ENCODE results near the gene OR10G2. TPM values are rescaled to one million over a fixed set of nuclear protein-coding genes. Genes with fewer than 3 reads are reported as not detected.
"Not testable (repeated sequence)": the region's sequence is repeated elsewhere in the genome, so short reads cannot be mapped to it uniquely, and the experiment has no call there.

The OR10G2 gene
- total RNA-seq, 2 experiments from 2014 or later: not detected

DNA sequence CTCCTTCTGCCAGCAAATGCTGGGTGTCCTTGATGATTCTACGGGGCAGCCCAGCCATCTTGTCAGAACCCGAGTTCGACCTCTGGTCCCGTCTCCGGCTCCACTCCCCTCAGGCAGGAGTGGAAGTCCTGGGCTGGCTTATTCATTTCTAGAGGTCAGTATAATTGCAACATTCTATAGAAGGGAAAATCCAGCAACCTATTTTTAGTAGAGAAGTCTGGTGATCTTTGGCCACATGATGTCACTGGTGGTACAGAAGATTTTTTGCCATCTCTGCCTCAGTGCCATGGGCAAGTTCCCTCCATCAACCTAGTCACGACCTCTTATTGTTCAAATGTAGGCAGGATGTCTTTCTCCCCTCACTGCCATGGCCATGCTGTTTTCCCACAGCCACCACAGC lies 22.4 kb downstream of the OR10G2 start:
- H3K4me1 ChIP-seq (ENCODE audit: insufficient read depth, low read length, poor library complexity, severe bottlenecking): no peaks in the 10 kb centered on the region
- no peaks in the 10 kb centered on the region for H4K20me1 ChIP-seq (ENCODE audit: insufficient read depth, low read length)
- no peaks in the 10 kb centered on the region for H3K9me3 ChIP-seq (ENCODE audit: low read length)
- no peaks in the 10 kb centered on the region for H3K79me2 ChIP-seq (ENCODE audit: insufficient read depth, low read depth, low read length)
- H3K9me2 ChIP-seq (ENCODE audit: insufficient read depth, low read length): no peaks in the 10 kb centered on the region
- H2AFZ ChIP-seq (ENCODE audit: low read length): no peak overlapping the region
- no peak for DNase-seq (ENCODE audit: low spot score)
- TF ChIP-seq, protein P1, sequence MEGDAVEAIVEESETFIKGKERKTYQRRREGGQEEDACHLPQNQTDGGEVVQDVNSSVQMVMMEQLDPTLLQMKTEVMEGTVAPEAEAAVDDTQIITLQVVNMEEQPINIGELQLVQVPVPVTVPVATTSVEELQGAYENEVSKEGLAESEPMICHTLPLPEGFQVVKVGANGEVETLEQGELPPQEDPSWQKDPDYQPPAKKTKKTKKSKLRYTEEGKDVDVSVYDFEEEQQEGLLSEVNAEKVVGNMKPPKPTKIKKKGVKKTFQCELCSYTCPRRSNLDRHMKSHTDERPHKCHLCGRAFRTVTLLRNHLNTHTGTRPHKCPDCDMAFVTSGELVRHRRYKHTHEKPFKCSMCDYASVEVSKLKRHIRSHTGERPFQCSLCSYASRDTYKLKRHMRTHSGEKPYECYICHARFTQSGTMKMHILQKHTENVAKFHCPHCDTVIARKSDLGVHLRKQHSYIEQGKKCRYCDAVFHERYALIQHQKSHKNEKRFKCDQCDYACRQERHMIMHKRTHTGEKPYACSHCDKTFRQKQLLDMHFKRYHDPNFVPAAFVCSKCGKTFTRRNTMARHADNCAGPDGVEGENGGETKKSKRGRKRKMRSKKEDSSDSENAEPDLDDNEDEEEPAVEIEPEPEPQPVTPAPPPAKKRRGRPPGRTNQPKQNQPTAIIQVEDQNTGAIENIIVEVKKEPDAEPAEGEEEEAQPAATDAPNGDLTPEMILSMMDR (conservative IDR thresholded peaks at IDR 0.05; ENCODE audit: low read length): no peak
- TF ChIP-seq EZH2phosphoT487 (IDR thresholded peaks at IDR 0.05; ENCODE audit: borderline replicate concordance, low read depth, low read length): no peak
- POLR2A ChIA-PET: no interaction called here
- no peaks in the 10 kb centered on the region for H3K36me3 ChIP-seq (ENCODE audit: insufficient read depth, low read length)
- no peak overlapping the region for H3K4me2 ChIP-seq (ENCODE audit: low read length)
- no peak overlapping the region for H3K27ac ChIP-seq (ENCODE audit: low read depth, low read length, poor library complexity, severe bottlenecking)
- intact Hi-C loops (cut with micrococcal nuclease; ENCODE audit: unreplicated experiment): no loop called here
- CTCF ChIA-PET (ENCODE audit: unreplicated experiment): no interaction called here
- no TSS peak for BruUV-seq (replicated peaks)
- no peak overlapping the region for H3K4me3 ChIP-seq (ENCODE audit: low read depth, low read length, poor library complexity, severe bottlenecking)

DNA sequence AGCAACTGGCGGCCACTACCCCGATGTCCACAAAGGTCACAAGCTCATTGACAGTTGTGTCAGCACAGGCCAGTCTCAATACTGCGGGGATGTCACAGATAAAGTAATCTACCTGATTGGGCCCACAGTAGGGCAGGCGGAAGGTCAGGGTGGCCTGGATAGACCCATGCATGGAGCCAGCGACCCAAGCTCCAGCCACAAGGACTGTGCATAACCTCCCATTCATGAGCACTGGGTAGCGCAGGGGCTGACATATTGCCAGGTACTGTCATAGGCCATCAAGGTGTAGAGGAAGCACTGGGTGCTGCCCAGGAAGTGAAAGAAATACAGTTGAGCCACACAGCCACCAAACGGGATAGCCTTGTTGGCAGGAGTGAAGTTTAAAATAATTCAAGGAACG lies 32.6 kb downstream of the OR10G2 start:
- H3K79me2 ChIP-seq (ENCODE audit: insufficient read depth, low read depth, low read length); intact Hi-C loops (cut with micrococcal nuclease; ENCODE audit: unreplicated experiment); H3K27ac ChIP-seq (ENCODE audit: low read depth, low read length, poor library complexity, severe bottlenecking); H3K4me1 ChIP-seq (ENCODE audit: insufficient read depth, low read length, poor library complexity, severe bottlenecking); H3K36me3 ChIP-seq (ENCODE audit: insufficient read depth, low read length); DNase-seq (ENCODE audit: low spot score); H3K9me3 ChIP-seq (ENCODE audit: low read length); H3K4me3 ChIP-seq (ENCODE audit: low read depth, low read length, poor library complexity, severe bottlenecking); H3K9me2 ChIP-seq (ENCODE audit: insufficient read depth, low read length); H4K20me1 ChIP-seq (ENCODE audit: insufficient read depth, low read length); CTCF ChIA-PET (ENCODE audit: unreplicated experiment); H2AFZ ChIP-seq (ENCODE audit: low read length); BruUV-seq (replicated peaks); POLR2A ChIA-PET; H3K4me2 ChIP-seq (ENCODE audit: low read length): not testable (repeated sequence)

DNA sequence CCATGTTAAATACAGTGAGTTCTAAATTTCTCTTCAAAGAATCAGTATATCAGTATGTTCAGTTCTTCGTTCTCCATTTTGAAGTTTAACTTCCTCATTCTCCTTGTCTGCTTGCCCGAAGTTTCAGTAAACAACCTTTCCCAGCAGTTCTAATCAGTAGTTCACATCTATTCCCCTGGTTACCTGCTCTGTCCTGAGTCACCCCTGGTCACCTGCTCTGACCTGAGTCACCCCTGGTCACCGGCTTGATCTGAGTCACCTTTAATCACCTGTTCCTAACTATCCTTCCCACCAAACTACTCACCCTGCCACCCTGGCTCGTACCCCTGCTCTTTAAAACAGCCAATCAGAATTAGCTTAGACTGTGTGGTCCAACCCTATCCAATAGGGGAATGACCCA lies 45.4 kb downstream of the OR10G2 start:
- H3K36me3 ChIP-seq (ENCODE audit: insufficient read depth, low read length): no peaks in the 10 kb centered on the region
- no peaks in the 10 kb centered on the region for H3K79me2 ChIP-seq (ENCODE audit: insufficient read depth, low read depth, low read length)
- TF ChIP-seq, protein P1 (conservative IDR thresholded peaks at IDR 0.05; ENCODE audit: low read length): no peak
- TF ChIP-seq EZH2phosphoT487 (IDR thresholded peaks at IDR 0.05; ENCODE audit: borderline replicate concordance, low read depth, low read length): no peak
- ChIA-PET CTCF (ENCODE audit: unreplicated experiment) (no interaction called here), POLR2A (no interaction called here)
- H2AFZ ChIP-seq (ENCODE audit: low read length): no peak overlapping the region
- H3K4me3 ChIP-seq (ENCODE audit: low read depth, low read length, poor library complexity, severe bottlenecking): no peak overlapping the region
- no peaks in the 10 kb centered on the region for H3K9me2 ChIP-seq (ENCODE audit: insufficient read depth, low read length)
- DNase-seq (ENCODE audit: low spot score): no peak
- no peaks in the 10 kb centered on the region for H4K20me1 ChIP-seq (ENCODE audit: insufficient read depth, low read length)
- no peaks in the 10 kb centered on the region for H3K4me1 ChIP-seq (ENCODE audit: insufficient read depth, low read length, poor library complexity, severe bottlenecking)
- H3K27ac ChIP-seq (ENCODE audit: low read depth, low read length, poor library complexity, severe bottlenecking): no peak overlapping the region
- intact Hi-C loops (cut with micrococcal nuclease; ENCODE audit: unreplicated experiment): no loop called here
- no TSS peak for BruUV-seq (replicated peaks)
- no peak overlapping the region for H3K4me2 ChIP-seq (ENCODE audit: low read length)
- H3K9me3 ChIP-seq (ENCODE audit: low read length): 0 out of 2 replicates have a peak, but pooled peaks cover 8% of the 10 kb centered on the region

Other genes starting within 250 kb of the OR10G2 start
- 64.1 and 69.2 TPM in 2 replicates for gene CHD8, start 178.8 kb downstream of the OR10G2 start, total RNA-seq (2014; rRNA removed; shearing (Covaris generic))
- 115 and 124 TPM in 2 replicates for gene CHD8, start 178.8 kb downstream of the OR10G2 start, total RNA-seq (2022)
- 14.4 and 14.5 TPM in 2 replicates for gene RAB2B, start 158.0 kb downstream of the OR10G2 start, total RNA-seq (2014; rRNA removed; shearing (Covaris generic))
- 18.7 and 24.2 TPM in 2 replicates for gene RAB2B, start 158.0 kb downstream of the OR10G2 start, total RNA-seq (2022)
- 17.6 and 26.1 TPM in 2 replicates for gene TOX4, start 157.7 kb downstream of the OR10G2 start, total RNA-seq (2014; rRNA removed; shearing (Covaris generic))
- gene TOX4, start 157.7 kb downstream of the OR10G2 start, total RNA-seq (2022): 56.2 and 65.4 TPM in 2 replicates
- 118 and 145 TPM in 2 replicates for gene METTL3, start 123.6 kb downstream of the OR10G2 start, total RNA-seq (2014; rRNA removed; shearing (Covaris generic))
- 101 and 105 TPM in 2 replicates for gene METTL3, start 123.6 kb downstream of the OR10G2 start, total RNA-seq (2022)
- 7.9 and 8.2 TPM in 2 replicates for gene SALL2, start 108.6 kb downstream of the OR10G2 start, total RNA-seq (2014; rRNA removed; shearing (Covaris generic))
- gene SALL2, start 108.6 kb downstream of the OR10G2 start, total RNA-seq (2022): 12.9 and 15.9 TPM in 2 replicates
- gene OR10G3, start 54.9 kb downstream of the OR10G2 start, total RNA-seq (2014; rRNA removed; shearing (Covaris generic)): not detected in 2 replicates
- gene OR10G3, start 54.9 kb downstream of the OR10G2 start, total RNA-seq (2022): not detected in 2 replicates
- gene OR4E2, start 18.9 kb upstream of the OR10G2 start, total RNA-seq (2014; rRNA removed; shearing (Covaris generic)): not detected in 2 replicates
- not detected in 2 replicates for gene OR4E2, start 18.9 kb upstream of the OR10G2 start, total RNA-seq (2022)
- not detected in 2 replicates for gene OR4E1, start 38.9 kb upstream of the OR10G2 start, total RNA-seq (2014; rRNA removed; shearing (Covaris generic))
- gene OR4E1, start 38.9 kb upstream of the OR10G2 start, total RNA-seq (2022): not detected in 2 replicates